CD4-positive, alpha-beta T cell treated with Interleukin-15 for 1 hour (primary cell): ENCODE measurements around the gene EHMT2.

Experiments used
- DNase-seq: peaks from one replicate; pipeline ENCODE4 v3.0.0-alpha.2; 2020

Gene EHMT2

DNA sequence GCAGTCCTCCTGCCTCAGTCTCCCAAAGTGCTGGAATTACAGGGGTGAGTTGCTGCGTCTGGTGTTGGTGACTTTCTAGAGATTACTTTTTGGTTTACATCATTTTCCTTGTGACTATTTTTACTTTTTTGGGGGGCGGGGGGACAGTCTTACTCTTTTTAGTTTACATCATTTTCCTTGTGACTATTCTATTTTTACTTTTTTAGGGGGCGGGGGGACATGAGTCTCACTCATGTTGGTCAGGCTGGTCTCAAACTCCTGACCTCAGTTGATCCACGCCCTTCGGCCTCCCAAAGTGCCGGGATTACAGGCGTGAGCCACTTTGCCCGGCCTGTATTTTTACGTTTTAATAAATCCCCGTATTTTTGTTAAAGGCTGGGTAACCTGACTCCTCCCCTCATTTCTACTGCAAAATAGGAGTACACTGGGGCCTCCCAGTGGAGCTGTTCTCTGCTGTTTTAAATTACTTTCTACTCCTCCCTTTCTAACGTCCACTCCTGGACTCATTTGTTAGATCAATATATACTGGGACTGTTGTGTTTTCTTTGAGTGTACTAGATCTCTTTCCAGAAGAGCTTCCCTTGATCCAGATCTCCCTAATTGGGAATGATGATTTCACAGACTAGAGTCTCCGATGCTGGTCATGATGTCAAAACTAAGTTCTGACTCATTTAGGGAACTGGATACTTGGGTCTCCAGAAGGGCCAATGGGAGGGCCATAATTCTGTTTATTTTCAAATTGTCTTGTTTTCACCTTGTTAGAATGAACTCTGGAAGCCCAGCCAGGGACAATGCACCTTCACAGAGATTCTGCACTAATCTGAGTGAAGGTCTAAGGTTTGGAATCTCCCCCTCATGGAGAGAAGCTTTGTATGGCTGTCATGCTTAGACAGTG, 60.8 kb downstream of the EHMT2 start:
- DNase-seq, result no peak

DNA sequence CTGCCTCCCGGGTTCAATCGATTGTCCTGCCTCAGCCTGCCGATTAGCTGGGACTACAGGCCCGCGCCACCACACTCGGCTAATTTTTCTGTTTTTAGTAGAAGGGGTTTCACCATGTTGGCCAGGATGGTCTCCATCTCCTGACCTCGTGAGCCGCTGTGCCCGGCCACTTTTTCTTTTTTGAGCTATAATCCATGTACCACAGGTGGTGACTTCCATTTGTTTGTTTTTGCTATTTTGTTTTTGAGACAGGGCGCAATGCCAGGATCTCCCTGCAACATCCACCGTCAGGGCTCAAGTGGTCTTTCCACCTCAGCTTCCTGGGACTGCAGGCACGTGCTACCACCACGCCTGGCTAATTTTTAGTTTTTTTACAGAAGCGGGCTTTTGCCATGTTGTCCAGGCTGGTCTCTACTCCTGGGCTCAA, 61.4 kb downstream of the EHMT2 start:
- no peak for DNase-seq

DNA sequence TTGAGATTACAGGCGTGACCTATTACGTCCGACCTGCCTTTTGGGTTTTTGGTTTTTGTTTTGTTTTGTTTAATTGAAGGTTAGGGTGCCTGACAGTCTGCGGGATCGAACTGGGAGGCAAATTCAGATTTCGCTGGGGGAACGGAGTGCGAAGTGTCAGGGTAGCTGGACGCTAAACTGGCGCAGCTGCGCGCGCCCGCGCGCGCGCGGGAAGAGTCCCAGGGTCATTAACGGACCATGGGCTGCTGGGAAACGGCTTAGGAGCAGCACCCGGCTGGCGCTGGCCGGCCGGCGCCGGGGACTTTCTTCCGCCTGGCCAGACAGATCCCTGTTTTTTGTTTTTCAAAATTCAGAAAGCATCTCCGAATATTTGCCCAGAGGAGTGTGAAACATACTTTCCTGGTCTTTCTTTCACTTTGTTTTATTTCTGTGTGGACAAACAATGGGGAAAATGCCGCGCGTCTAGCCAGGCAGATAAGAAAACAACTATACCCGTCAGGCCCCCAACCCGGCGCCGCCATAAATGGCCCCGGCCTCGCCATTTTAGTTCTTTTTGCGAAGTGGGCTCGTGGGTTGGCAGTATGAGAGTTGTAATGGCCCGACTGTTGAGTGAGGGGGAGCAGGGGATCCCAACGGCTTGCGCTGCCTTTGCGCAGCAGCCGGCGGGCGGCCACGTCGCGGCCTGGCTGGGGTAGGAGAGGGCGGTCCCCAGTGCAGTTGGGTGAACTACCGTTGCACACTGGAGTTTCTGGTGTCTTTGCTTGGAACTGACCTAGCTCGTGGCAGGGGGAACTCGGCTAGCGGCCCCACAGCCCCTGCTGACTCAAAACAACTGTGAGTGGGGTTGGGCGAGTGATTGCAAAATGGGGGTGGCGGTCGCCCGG, 62.9 kb downstream of the EHMT2 start:
- DNase-seq, result peak; percentile 79

DNA sequence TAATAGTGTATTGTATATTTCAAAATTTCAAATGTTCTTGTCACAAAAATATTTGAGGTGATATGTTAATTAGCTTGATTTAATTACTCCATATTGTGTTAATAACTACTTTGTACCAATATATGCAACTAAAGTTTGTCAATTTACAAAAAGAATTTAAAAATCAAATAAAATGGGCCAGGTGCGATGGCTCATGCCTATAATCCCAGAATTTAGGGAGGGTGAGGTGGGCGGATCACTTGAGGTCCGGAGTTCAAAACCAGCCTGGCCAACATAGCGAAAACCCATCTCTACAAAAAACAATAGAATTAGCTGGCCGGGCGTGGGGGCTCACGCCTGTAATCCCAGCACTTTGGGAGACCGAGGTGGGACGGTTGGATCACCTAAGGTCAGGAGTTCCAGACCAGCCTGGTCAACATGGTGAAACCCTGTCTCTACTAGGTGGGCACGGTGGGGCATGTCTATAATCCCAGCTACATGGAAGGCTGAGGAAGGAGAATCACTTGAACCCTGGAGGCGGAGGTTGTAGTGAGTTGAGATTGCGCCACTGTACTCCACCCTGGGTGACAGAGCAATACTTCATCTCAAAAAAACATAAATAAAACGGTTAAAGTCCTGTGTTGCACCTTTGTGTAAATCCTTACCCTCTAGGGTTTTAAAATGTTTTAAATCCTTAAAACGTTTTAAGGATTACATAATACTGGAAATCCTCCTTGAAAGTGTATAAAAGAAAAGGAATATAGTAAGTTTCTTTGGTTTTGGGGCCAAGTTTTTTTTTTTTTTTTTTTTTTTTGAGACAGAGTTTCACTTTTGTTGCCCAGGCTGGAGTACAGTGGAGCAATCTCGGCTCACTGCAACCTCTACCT, 65.9 kb downstream of the EHMT2 start:
- peak; percentile 59 for DNase-seq

GRCh38 chr6:31830886-31831335, 66.6 kb downstream of the EHMT2 start:
- peak; percentile 36 for DNase-seq
